HFFc6 (cell line): Measurements from ENCODE around the gene DENND2D. TPM values are rescaled to one million over a fixed set of nuclear protein-coding genes. Genes with fewer than 3 reads are reported as not detected.

Experiments
- DNase-seq: peaks from one replicate; pipeline ENCODE4 v3.0.0-alpha.2; 2018
- H3K27ac Mint-ChIP-seq: 2 replicates; pipeline ENCODE4 v1.8.0; 2020; ENCODE audit warnings: mild to moderate bottlenecking, mixed read lengths
- H3K27me3 Mint-ChIP-seq: 2 replicates; pipeline ENCODE4 v1.8.0; 2021; ENCODE audit warnings: mild to moderate bottlenecking, moderate library complexity, mixed read lengths; ENCODE audit not compliant: insufficient read depth
- H3K36me3 Mint-ChIP-seq: 2 replicates; pipeline ENCODE4 v1.8.0; 2021; ENCODE audit warnings: low read depth, mixed read lengths
- H3K4me1 Mint-ChIP-seq: 2 replicates; pipeline ENCODE4 v1.8.0; 2020; ENCODE audit warnings: low read depth, mixed read lengths
- H3K4me3 Mint-ChIP-seq: 2 replicates; pipeline ENCODE4 v1.8.0; 2020; ENCODE audit warnings: mild to moderate bottlenecking, moderate library complexity, mixed read lengths
- H3K9me3 Mint-ChIP-seq: 2 replicates; pipeline ENCODE4 v1.8.0; 2020; ENCODE audit warnings: mild to moderate bottlenecking, mixed read lengths
- total RNA-seq, 6 experiments: library from RNA; stranded (reverse); fragmentation: NEBNext Ultra II Directional; extraction: Animal tissue kit (Norgen Biotek cat#: 25700); gene quantifications; 2 replicates in 1 of 6; 3 replicates in 5 of 6; pipeline ENCODE4 v1.2.3, GENCODE V29; 2021
- TF ChIP-seq, protein P1 (sequence below): fragments of 200-600 bp; sonication (generic); IDR thresholded peaks from 2 replicates; pipeline ENCODE4 v1.5.0; 2021; ENCODE audit warnings: antibody characterized with exemption, mild to moderate bottlenecking

DENND2D gene
- total RNA-seq, 6 experiments from 2014 or later = 0.92 to 4.0 (median 3.7) TPM

DNA sequence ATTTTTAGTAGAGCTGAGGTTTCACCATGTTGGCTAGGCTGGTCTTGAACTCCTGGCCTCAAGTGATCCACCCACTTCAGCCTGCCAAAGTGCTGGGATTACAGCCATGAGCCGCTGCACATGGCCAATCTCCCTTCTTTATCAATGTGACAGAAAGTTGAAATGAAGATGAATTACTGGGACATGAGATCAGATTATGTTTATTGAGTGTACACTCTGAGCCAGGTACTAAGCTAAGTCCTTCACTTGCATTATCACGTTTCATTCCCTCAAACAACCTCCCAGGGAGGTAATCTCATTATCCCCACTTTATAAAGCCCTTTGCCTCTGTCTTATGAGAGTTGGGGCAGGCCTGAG, 20.8 kb upstream of the DENND2D start:
- Mint-ChIP-seq H3K27me3 (peaks cover 4% of the 10 kb centered on the region), H3K36me3 (no peaks in the 10 kb centered on the region), H3K9me3 (no peaks in the 10 kb centered on the region), H3K4me3 (no peak overlapping the region), H3K4me1 (peaks cover 35% of the 10 kb centered on the region), H3K27ac (no peak overlapping the region)
- TF ChIP-seq, protein P1, sequence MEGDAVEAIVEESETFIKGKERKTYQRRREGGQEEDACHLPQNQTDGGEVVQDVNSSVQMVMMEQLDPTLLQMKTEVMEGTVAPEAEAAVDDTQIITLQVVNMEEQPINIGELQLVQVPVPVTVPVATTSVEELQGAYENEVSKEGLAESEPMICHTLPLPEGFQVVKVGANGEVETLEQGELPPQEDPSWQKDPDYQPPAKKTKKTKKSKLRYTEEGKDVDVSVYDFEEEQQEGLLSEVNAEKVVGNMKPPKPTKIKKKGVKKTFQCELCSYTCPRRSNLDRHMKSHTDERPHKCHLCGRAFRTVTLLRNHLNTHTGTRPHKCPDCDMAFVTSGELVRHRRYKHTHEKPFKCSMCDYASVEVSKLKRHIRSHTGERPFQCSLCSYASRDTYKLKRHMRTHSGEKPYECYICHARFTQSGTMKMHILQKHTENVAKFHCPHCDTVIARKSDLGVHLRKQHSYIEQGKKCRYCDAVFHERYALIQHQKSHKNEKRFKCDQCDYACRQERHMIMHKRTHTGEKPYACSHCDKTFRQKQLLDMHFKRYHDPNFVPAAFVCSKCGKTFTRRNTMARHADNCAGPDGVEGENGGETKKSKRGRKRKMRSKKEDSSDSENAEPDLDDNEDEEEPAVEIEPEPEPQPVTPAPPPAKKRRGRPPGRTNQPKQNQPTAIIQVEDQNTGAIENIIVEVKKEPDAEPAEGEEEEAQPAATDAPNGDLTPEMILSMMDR = no peak
- DNase-seq = no peak

DNA sequence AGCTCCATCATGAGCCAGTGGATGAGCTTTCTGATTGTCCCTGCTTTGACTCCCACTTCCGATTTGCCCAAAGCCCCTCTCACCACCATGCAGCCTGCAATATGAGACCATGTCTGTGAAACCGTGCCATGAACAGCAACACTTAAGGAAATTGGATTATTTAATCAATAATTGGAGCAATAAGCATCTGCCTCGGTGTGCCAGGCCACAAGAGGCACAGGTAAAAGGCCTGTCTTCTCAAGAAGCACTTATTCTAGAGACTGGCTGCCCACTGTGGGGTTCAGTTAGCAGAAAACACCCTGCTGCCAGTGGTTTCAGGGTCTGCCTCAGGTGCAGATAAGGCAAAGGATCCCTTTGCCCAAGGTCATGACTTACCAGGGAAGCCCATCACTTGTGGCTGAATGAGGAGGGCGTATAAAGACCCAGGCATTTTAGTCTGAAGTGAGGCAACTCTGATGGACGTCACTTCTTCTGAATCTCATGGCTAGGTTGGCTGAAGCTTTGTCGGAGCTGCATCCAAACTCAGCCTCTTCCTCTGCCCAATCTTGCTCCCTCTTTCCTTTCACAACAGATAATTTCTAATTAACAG, 19.9 kb upstream of the DENND2D start:
- no peaks in the 10 kb centered on the region for H3K36me3 Mint-ChIP-seq
- no peak overlapping the region for H3K4me3 Mint-ChIP-seq
- TF ChIP-seq, protein P1 = no peak
- peaks cover 4% of the 10 kb centered on the region for H3K27me3 Mint-ChIP-seq
- peaks cover 27% of the 10 kb centered on the region for H3K4me1 Mint-ChIP-seq
- H3K27ac Mint-ChIP-seq = no peak overlapping the region
- DNase-seq = no peak
- no peaks in the 10 kb centered on the region for H3K9me3 Mint-ChIP-seq

DNA sequence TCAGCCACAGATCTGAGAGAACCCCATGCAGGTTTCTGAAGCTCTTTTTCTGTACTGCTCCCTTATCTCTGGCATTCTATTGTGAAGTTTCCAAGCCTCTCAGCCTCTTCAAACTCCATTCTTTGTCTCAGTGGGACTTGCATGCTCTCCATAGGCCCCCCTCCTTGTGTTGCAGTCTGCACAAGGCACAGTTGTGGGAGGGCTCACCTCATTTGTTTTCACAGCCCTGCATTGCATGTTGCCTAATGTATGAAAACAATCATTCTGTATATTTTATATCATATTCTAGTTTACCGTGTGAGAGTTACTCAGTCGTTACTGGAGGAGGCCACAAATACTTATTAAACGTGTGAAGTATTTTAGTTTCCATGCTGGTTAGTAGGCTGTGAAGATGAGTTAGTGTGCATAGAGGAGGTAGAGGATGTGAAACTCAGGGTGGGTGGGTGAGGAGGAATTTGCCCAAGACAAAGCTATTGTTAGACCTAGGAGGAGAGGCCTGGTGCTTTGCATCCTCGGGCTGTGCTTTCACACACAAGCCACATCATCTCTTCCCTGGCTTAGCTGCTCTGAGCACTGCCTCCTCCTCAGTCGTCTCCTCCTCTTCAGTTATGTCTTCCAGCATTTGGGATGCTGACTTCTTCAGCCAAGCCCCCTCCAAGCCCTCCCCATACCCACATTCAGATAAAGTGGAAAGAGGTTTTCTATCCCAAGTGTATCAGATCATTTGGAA, 19.3 kb upstream of the DENND2D start:
- no peak overlapping the region for H3K4me3 Mint-ChIP-seq
- peaks cover 4% of the 10 kb centered on the region for H3K27me3 Mint-ChIP-seq
- no peaks in the 10 kb centered on the region for H3K36me3 Mint-ChIP-seq
- H3K27ac Mint-ChIP-seq = no peak overlapping the region
- H3K9me3 Mint-ChIP-seq = no peaks in the 10 kb centered on the region
- peaks cover 28% of the 10 kb centered on the region for H3K4me1 Mint-ChIP-seq
- TF ChIP-seq, protein P1 = no peak
- DNase-seq = no peak

DNA sequence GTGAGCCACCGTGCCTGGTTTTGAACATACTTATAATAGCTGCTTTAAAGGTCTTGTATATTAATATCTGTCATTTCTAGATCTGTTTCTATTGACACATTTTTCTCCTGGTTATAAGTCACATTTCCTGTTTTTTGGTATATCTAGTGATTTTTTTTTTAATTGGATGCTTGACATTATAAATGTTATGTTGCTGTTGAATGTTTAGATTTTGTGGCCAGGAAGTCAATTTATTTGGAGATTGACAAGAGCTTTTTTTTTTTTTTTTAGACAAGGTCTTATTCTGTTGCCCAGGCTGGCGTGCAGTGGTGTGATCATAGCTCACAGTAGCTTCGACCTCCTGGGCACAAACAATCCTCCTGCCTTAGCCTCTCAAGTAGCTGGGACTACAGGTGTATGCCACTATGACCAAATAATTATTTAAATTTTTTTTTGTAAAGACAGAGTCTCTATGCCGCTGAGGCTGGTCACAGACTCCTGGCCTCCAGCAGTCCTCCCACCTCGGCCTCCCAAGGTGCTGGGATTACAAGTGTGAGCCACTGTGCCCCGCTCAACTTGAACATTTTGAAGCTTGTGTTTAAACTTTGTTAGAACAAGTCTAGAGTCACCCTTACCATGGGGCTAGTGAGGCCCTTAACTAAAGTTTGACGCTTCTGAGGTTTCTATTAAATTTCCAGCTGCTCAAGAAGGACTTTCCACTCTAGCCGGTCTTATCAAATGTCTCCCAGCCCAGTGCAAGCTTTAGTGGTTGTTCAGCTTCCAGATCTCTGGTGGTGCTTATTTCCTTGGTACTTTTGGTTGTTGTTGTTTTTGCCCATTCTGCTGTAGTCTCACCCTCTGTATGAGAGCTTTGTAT, 18.5 kb upstream of the DENND2D start:
- Mint-ChIP-seq H3K27ac (no peak overlapping the region), H3K4me3 (no peak overlapping the region), H3K4me1 (peaks cover 36% of the 10 kb centered on the region), H3K27me3 (peaks cover 4% of the 10 kb centered on the region), H3K36me3 (no peaks in the 10 kb centered on the region), H3K9me3 (no peaks in the 10 kb centered on the region)
- no peak for DNase-seq
- TF ChIP-seq, protein P1 = no peak

DNA sequence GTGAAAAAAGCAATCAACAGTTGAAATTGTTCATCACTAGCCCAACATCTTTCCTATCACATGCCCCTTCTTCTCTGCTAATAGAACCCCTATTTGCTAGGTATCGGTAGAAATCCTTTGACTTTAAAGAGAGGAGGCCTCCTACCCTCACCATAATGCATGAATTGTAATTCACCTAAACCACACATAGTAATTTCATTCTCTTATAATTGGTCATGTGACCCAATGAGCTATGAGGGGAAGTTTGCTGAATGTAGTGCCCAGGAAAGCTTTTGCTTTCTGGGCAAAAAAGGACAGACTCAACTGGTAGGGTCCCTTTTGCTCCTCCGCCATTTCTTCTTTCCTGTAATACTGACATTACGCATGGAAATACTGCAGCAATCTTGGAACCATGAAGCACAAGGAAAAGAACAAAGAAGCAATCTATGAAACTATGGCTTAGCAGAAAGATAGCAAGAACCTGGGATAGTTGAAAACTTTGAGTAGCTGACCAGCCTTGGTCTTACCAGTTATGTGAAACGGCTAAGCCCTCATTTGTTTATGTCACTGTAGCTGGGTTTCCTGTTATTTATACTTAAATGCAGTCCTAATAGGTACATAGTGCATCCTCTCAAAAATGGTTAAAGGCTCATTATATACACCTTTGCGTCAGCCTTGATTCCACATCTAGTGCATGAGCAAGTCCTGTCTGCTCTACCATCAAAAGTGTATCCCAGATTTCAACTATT, 16.9 kb upstream of the DENND2D start:
- H3K27ac Mint-ChIP-seq = no peak overlapping the region
- peaks cover 4% of the 10 kb centered on the region for H3K27me3 Mint-ChIP-seq
- peaks cover 24% of the 10 kb centered on the region for H3K4me1 Mint-ChIP-seq

More for the DNA sequence above, 16.9 kb upstream of the DENND2D start:
- TF ChIP-seq, protein P1 = no peak
- H3K4me3 Mint-ChIP-seq = no peak overlapping the region
- DNase-seq = no peak
- 0 out of 2 replicates have a peak, but pooled peaks cover 7% of the 10 kb centered on the region for H3K36me3 Mint-ChIP-seq
- no peaks in the 10 kb centered on the region for H3K9me3 Mint-ChIP-seq
